ENCODE data around the gene PXK.

The PXK gene

GRCh38 chr3:58384381-58385090, 51.8 kb downstream of the PXK start:
- DNase-seq: no peak

- DNase-seq: no peak
Measured at GRCh38 chr3:58386626-58387365, 54.1 kb downstream of the PXK start.

- no peak for DNase-seq
Measured at GRCh38 chr3:58387650-58388546, 55.2 kb downstream of the PXK start.

- DNase-seq: no peak
Measured at GRCh38 chr3:58388550-58389091, 55.9 kb downstream of the PXK start.

- no peak for DNase-seq
Measured at GRCh38 chr3:58391156-58391865, 58.6 kb downstream of the PXK start.

GRCh38 chr3:58392181-58392580, 59.5 kb downstream of the PXK start:
- DNase-seq: no peak

GRCh38 chr3:58394339-58394738, 61.6 kb downstream of the PXK start:
- no peak for DNase-seq

GRCh38 chr3:58398669-58399333, 66.1 kb downstream of the PXK start:
- DNase-seq: no peak

GRCh38 chr3:58403513-58404109, 70.9 kb downstream of the PXK start:
- no peak for DNase-seq

- no peak for DNase-seq
Measured at GRCh38 chr3:58404396-58404795, 71.7 kb downstream of the PXK start.

GRCh38 chr3:58408906-58409305, 76.2 kb downstream of the PXK start:
- no peak for DNase-seq

- DNase-seq: no peak
Measured at GRCh38 chr3:58409663-58410062, 77.0 kb downstream of the PXK start.

- DNase-seq: no peak
Measured at GRCh38 chr3:58411036-58411435, 78.3 kb downstream of the PXK start.

- no peak for DNase-seq
Measured at GRCh38 chr3:58411851-58412830, 79.4 kb downstream of the PXK start.

GRCh38 chr3:58414538-58415197, 82.0 kb downstream of the PXK start:
- peak; percentile 41 to 60 for DNase-seq

- no peak for DNase-seq
Measured at GRCh38 chr3:58416191-58416590, 83.5 kb downstream of the PXK start.

- no peak for DNase-seq
Measured at GRCh38 chr3:58417075-58417474, 84.4 kb downstream of the PXK start.

- DNase-seq: no peak
Measured at GRCh38 chr3:58418227-58418626, 85.5 kb downstream of the PXK start.

GRCh38 chr3:58419780-58420507, 87.3 kb downstream of the PXK start:
- no peak for DNase-seq

Measured in activated CD4-positive, alpha-beta T cell treated with anti-CD3 and anti-CD28 coated beads for 4 hours (primary cell).